ENCODE results near the gene EFNB2. TPM values are rescaled to one million over a fixed set of nuclear protein-coding genes. Genes with fewer than 3 reads are reported as not detected.

EFNB2 gene
- total RNA-seq, 1 experiment from 2014 or later, result 5.2 TPM

DNA sequence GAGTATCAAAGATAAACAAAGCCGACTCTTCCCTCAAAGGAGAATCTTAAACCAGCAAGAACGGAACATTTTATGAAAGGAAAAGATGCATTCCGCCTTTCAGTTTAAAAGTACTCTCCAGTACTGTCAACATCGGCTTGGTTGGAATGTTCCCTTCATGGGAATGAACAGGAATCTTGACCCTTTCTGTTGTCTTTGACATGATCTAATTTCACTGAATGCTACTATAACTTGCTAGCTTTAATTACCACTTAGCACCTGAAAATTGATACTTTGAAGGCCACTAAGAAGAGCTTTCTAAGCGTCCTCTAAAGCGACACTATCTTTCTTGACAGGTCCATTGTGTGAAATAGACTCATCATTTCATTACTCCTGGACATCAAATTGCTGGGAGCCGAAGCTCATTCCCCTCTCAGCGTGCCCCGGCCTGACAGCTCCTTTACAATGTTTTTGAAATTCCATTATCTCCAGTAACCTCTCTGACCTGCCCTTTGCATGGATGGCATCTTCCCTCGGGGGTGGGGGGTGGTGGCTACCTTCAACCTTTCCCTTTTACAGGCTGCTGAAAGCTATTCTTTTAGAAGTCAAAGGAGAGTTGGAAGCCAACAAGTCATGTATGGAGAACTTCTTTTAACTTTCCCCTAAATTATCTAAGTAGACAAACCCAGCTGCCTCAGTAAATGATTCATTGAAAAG, 67.9 kb downstream of the EFNB2 start:
- no peak overlapping the region for H3K27ac ChIP-seq (ENCODE audit: low read depth, low read length, poor library complexity, severe bottlenecking)
- H3K9me3 ChIP-seq (ENCODE audit: low read depth, low read length, poor library complexity, severe bottlenecking), result no peaks in the 10 kb centered on the region
- no peak overlapping the region for H3K4me3 ChIP-seq (ENCODE audit: low read depth, low read length, poor library complexity, severe bottlenecking)
- CTCF ChIA-PET, result interaction anchor here (0.5 kb wide), 1 partner anchor 363 kb away, joined by 3 read pairs; no protein-coding TSS in a partner anchor
- H3K36me3 ChIP-seq (ENCODE audit: insufficient read depth, low read length, poor library complexity, severe bottlenecking), result no peaks in the 10 kb centered on the region
- BruUV-seq (replicated peaks), result no TSS peak
- POLR2A ChIA-PET (ENCODE audit: low non-redundant PET), result no interaction called here
- no peak for DNase-seq (ENCODE audit: low spot score)
- H3K4me1 ChIP-seq (ENCODE audit: insufficient read depth, low read length, poor library complexity, severe bottlenecking), result no peaks in the 10 kb centered on the region
- intact Hi-C loops (cut with micrococcal nuclease; ENCODE audit: unreplicated experiment), result no loop called here
- peaks cover 4% of the 10 kb centered on the region for H3K27me3 ChIP-seq (replicated peaks; ENCODE audit: insufficient read depth, low read depth, low read length, poor library complexity)
- TF ChIP-seq CTCF (conservative IDR thresholded peaks at IDR 0.05; ENCODE audit: low read depth, low read length) (no peak), EZH2 (IDR thresholded peaks at IDR 0.05; ENCODE audit: borderline replicate concordance, low read depth, low read length, poor library complexity, severe bottlenecking) (no peak)

DNA sequence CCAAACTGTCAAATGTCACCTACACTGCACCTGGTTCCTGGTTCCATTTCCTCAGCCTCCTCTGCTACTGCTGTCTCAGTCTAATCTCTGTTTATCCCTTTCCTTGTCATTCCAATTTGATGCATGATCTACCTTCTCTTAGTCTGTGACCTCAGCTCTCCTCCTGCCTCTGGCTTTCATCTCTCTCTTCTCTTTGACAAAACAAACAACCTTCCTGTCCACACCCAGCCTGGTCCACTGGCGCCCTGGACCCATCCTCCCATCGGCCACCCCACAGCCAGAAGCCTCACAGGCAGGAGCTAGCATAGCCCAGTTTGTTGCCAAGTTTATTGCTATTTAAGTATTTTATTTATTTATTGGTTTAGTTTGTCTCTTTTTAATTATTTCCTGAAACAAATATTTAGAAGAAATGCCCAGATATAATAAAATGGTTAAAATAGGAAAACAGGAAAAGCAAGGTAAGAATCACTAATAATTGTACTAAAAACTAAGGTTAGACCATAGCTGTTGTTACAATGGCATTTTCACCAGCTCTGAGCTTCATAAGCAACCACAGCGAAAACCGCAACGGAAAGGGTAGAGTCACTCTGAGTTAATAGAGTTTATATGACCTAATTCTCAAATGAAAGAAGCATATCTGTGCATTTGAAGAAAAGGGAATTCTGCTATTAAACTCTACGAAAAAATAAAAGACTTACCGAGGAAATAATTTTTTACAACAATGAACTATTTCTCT, 68.6 kb downstream of the EFNB2 start:
- Histone ChIP-seq H3K9me3 (ENCODE audit: low read depth, low read length, poor library complexity, severe bottlenecking) (no peaks in the 10 kb centered on the region), H3K4me3 (ENCODE audit: low read depth, low read length, poor library complexity, severe bottlenecking) (no peak overlapping the region), H3K27ac (ENCODE audit: low read depth, low read length, poor library complexity, severe bottlenecking) (no peak overlapping the region), H3K36me3 (ENCODE audit: insufficient read depth, low read length, poor library complexity, severe bottlenecking) (no peaks in the 10 kb centered on the region), H3K4me1 (ENCODE audit: insufficient read depth, low read length, poor library complexity, severe bottlenecking) (no peaks in the 10 kb centered on the region), H3K27me3 (replicated peaks; ENCODE audit: insufficient read depth, low read depth, low read length, poor library complexity) (peaks cover 4% of the 10 kb centered on the region)
- no peak for DNase-seq (ENCODE audit: low spot score)
- no peak for TF ChIP-seq CTCF (conservative IDR thresholded peaks at IDR 0.05; ENCODE audit: low read depth, low read length)
- no peak for TF ChIP-seq EZH2 (IDR thresholded peaks at IDR 0.05; ENCODE audit: borderline replicate concordance, low read depth, low read length, poor library complexity, severe bottlenecking)
- BruUV-seq (replicated peaks), result no TSS peak
- CTCF ChIA-PET, result interaction anchor here (0.5 kb wide), 1 partner anchor 362 kb away, joined by 3 read pairs; no protein-coding TSS in a partner anchor
- intact Hi-C loops (cut with micrococcal nuclease; ENCODE audit: unreplicated experiment), result no loop called here
- POLR2A ChIA-PET (ENCODE audit: low non-redundant PET), result no interaction called here

DNA sequence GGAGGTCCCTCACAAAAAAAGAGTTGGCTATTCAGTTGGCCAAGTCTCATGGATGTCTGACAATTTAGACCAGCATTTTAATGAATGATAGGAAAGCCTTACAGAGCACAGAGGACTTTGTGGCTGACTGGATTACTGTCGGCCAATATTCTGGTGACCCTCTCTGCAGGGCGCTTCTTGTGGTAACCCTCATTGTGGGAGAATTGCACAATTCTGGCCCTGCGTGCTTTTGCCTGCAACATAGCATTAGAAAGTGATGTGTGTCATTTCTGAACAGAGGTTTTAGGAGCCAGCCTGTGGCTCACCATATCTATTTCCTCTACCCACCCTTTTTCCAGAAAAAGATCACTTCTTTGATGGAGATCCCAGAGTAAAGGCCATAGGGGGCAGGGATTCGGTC, 71.4 kb downstream of the EFNB2 start:
- Histone ChIP-seq H3K36me3 (ENCODE audit: insufficient read depth, low read length, poor library complexity, severe bottlenecking) (no peaks in the 10 kb centered on the region), H3K27ac (ENCODE audit: low read depth, low read length, poor library complexity, severe bottlenecking) (no peak overlapping the region), H3K4me3 (ENCODE audit: low read depth, low read length, poor library complexity, severe bottlenecking) (no peak overlapping the region), H3K9me3 (ENCODE audit: low read depth, low read length, poor library complexity, severe bottlenecking) (no peaks in the 10 kb centered on the region), H3K4me1 (ENCODE audit: insufficient read depth, low read length, poor library complexity, severe bottlenecking) (no peaks in the 10 kb centered on the region), H3K27me3 (replicated peaks; ENCODE audit: insufficient read depth, low read depth, low read length, poor library complexity) (peaks cover 8% of the 10 kb centered on the region)
- no peak for DNase-seq (ENCODE audit: low spot score)
- intact Hi-C loops (cut with micrococcal nuclease; ENCODE audit: unreplicated experiment), result no loop called here
- BruUV-seq (replicated peaks), result no TSS peak
- ChIA-PET CTCF (no interaction called here), POLR2A (ENCODE audit: low non-redundant PET) (no interaction called here)
- TF ChIP-seq EZH2 (IDR thresholded peaks at IDR 0.05; ENCODE audit: borderline replicate concordance, low read depth, low read length, poor library complexity, severe bottlenecking), result no peak
- no peak for TF ChIP-seq CTCF (conservative IDR thresholded peaks at IDR 0.05; ENCODE audit: low read depth, low read length)
